Thoracic aorta (tissue), 2 donors: Measurements from ENCODE around the gene RIMS4. TPM values are rescaled to one million over a fixed set of nuclear protein-coding genes. Genes with fewer than 3 reads are reported as not detected.

Experiments used
- ATAC-seq: fragments of 150-250 bp; one replicate; pipeline ENCODE4 v1.8.0; 2017; ENCODE audit warnings: low read depth; ENCODE audit not compliant: insufficient number of reproducible peaks, low FRiP score
- DNase-seq: peaks from one replicate; pipeline ENCODE4 v3.0.0-alpha.2; 2020; ENCODE audit warnings: low spot score
- H3K27ac ChIP-seq, 2 donors: fragments of 200-600 bp; sonication (generic); 1 replicate in 1 of 2; 2 replicates in 1 of 2; pipeline ENCODE4 v1.5.1; 2016; ENCODE audit warnings: mild to moderate bottlenecking in 2 of 2, moderate library complexity in 2 of 2
- H3K27me3 ChIP-seq: fragments of 200-600 bp; sonication (generic); replicated peaks from 2 replicates; pipeline ENCODE4 v1.6.0; 2016; ENCODE audit warnings: mild to moderate bottlenecking; ENCODE audit not compliant: insufficient read depth
- H3K36me3 ChIP-seq: fragments of 200-600 bp; sonication (generic); one replicate; pipeline ENCODE4 v1.5.1; 2016
- H3K4me1 ChIP-seq, 2 donors: fragments of 200-600 bp; sonication (generic); 1 replicate in 1 of 2; 2 replicates in 1 of 2; pipeline versions ENCODE4 v1.5.1 to v1.6.0; 2016; ENCODE audit warnings: low read depth in 2 of 2, mild to moderate bottlenecking in 1 of 2; ENCODE audit not compliant: control insufficient read depth in 1 of 2
- H3K4me3 ChIP-seq: fragments of 200-600 bp; sonication (generic); 2 replicates; pipeline ENCODE4 v1.5.1; 2016; ENCODE audit warnings: mild to moderate bottlenecking
- H3K9me3 ChIP-seq: fragments of 200-600 bp; sonication (generic); 2 replicates; pipeline ENCODE4 v1.5.1; 2016
- CTCF ChIP-seq: fragments of 200-600 bp; sonication (generic); IDR thresholded peaks from one replicate; pipeline ENCODE4 v1.5.1; 2019; ENCODE audit warnings: antibody characterized with exemption
- total RNA-seq, 2 donors: library from RNA; depleted of rRNA; stranded (reverse); fragments of >200 nt; gene quantifications; one replicate each; pipeline versions ENCODE4 v1.1.0 to v1.2.3, GENCODE V29; 2016

RIMS4 gene
- total RNA-seq, result 10 to 100 TPM in 1 of 2 donors, 1 to 10 TPM in 1; 2.4 to 13.5 TPM

DNA sequence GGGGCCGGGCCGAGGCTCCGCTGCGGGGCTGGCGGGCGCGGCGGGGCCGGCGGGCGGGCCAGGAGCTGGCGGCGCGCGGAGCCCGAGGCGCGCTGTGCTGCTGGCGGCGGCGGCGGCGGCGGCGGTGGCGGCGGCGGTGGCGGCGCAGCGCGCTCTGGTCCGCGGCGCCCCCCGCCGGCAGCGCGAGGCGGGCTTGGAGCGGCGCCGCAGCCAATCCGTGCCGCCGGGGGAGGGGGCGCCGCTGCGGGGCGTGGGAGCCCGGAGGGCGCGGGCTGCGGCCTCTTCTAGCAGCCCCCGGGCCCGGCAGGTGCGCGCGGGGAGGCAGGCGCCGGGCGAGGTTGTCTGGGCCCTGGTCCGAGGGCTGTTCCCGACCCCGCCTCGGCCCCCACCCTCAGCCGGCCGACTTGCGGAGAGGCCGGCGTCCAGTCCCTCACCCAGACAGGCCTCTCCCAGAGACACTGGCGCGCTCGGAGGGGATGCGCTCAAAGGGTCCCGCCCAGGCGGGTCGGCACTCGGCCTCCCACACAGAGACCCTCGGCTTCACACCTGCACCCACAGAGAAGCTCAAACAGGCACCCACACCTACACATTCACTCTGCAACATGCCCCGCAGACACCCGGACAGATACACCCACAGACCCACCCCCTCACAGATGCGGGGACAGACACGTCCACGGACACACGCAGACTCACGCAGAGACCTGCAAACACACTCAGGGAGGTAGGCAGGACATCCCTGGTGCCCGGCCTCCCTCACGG lies at the start of gene RIMS4:
TSS of gene RIMS4 (minus strand) at position 156 of the 759 bp plus-strand sequence. CDS start 275 bp downstream, outside the sequence.
- no peak for ATAC-seq
- H3K27ac ChIP-seq, result no peak within 1 kb of the TSS
- peaks cover 5 to 20% of the 10 kb centered on the region in 2 donors for H3K4me1 ChIP-seq
- DNase-seq, result no peak
- H3K9me3 ChIP-seq, result peaks cover 7% of the 10 kb centered on the region
- H3K4me3 ChIP-seq, result peak within 1 kb of the TSS; percentile 64
- H3K27me3 ChIP-seq, result peaks cover 8% of the 10 kb centered on the region
- H3K36me3 ChIP-seq, result no peaks in the 10 kb centered on the region
- TF ChIP-seq CTCF, result no peak

DNA sequence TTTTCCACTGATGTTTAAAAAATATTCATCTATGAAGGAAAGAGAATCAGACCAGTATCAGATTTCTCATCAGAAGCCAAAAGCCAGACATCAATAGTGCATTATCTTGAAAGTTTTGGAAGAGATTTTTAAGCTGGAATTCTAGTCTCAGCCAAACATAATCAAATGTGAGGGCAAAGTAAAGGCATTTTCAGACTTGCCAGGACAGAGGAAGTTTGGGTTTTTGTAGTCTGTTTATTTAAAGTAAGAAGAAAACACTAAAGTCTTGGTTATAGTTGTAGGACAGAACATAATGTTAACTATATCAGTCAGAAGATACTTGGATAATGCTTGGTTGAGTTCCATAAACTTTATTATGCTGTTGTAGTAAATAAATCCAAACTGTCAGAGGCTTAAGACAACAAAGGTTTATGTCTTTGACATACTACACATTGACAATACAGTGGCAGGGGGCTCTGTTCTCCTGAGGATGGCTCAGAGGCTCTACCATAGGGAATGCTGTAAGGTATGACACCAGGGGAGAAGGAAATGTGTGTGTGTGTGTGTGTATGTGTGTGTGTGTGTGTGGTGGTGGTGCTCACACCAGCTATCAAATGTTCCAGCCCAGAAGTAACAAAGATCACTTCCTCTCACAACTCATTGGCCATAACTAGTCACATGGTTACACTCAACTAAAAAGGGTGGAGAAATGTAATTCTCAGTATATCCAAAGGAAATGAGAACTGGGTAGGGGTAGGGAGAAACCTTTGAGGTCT lies 48.4 kb upstream of the RIMS4 start:
- Histone ChIP-seq H3K27ac (peak overlapping the region; percentile 75 to 93), H3K9me3 (no peaks in the 10 kb centered on the region), H3K4me3 (no peak overlapping the region), H3K4me1 (peaks cover 50 to 64% of the 10 kb centered on the region in 2 donors), H3K27me3 (no peaks in the 10 kb centered on the region), H3K36me3 (no peaks in the 10 kb centered on the region)
- TF ChIP-seq CTCF, result no peak
- DNase-seq, result no peak
- ATAC-seq, result no peak

DNA sequence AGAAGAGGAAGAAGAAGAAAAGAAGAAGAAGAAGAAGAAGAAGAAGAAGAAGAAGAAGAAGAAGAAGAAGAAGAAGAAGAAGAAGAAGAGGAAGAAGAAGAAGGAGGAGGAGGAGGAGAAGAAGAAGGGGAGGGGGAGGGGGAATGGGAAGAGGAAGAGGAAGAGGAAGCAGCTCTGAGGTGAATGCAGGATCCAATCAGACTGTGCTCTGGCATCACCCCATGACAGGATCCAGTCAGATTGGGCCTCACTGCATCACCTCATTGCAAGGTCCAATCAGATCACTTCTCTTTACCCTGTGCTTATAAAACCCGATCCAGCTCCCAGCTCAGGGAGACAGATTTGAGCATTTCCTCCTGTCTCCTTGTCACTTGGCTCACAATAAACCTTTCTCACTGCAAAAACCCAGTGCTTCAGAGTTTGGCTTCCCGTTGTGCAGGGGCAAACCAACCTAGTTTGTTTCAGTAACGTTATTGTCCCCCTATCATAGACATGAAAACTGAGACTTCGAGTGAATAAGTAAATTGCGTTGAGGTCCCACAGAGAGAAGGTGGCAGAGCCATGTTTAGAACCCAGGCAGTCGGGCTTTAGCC lies 46.6 kb upstream of the RIMS4 start:
- no peak for TF ChIP-seq CTCF
- no peak for DNase-seq
- Histone ChIP-seq H3K4me3 (no peak overlapping the region), H3K27ac (no peak overlapping the region), H3K27me3 (no peaks in the 10 kb centered on the region), H3K4me1 (peaks cover 31 to 46% of the 10 kb centered on the region in 2 donors), H3K9me3 (no peaks in the 10 kb centered on the region), H3K36me3 (no peaks in the 10 kb centered on the region)
- ATAC-seq, result no peak

DNA sequence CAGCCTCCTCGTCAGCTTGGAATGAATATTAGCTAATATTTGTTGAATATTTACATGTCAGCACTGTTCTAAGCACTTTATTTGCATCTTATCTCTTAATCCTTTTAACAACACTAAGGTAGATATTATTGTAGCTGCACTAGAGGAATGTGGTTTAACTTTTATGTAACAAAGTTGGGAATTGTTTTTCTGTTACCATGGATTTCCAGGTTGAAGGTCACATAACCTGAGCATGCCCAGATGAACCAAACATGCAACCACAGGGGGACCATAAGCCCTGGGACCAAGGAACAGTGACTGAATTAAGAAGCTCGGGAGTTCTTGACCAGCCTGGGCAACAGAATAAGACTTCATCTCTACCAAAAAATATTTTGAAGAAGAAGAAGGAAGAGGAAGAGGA lies 46.1 kb upstream of the RIMS4 start:
- ATAC-seq, result no peak
- H3K9me3 ChIP-seq, result no peaks in the 10 kb centered on the region
- no peak for DNase-seq
- H3K27me3 ChIP-seq, result no peaks in the 10 kb centered on the region
- no peak for TF ChIP-seq CTCF
- H3K36me3 ChIP-seq, result no peaks in the 10 kb centered on the region
- no peak overlapping the region for H3K27ac ChIP-seq
- H3K4me3 ChIP-seq, result no peak overlapping the region
- peaks cover 31 to 44% of the 10 kb centered on the region in 2 donors for H3K4me1 ChIP-seq

- no peak for TF ChIP-seq CTCF
- no peak overlapping the region for H3K27ac ChIP-seq
- no peak overlapping the region for H3K4me3 ChIP-seq
- no peaks in the 10 kb centered on the region for H3K9me3 ChIP-seq
- DNase-seq (no peak), ATAC-seq (no peak)
- no peaks in the 10 kb centered on the region for H3K27me3 ChIP-seq
- H3K4me1 ChIP-seq, result no peaks in the 10 kb centered on the region
- no peaks in the 10 kb centered on the region for H3K36me3 ChIP-seq
These were observed 41.2 kb upstream of the RIMS4 start for GRCh38 chr20:44851545-44851944.
